Uterus (tissue), 2 donors: Measurements from ENCODE around the gene GBP4.

Experiments used
- CTCF ChIP-seq, 4 experiments: fragments of 200-600 bp in 2 of 4; fragments of 450-650 bp in 2 of 4; sonication (generic) in 2 of 4; IDR thresholded peaks; one replicate each; pipeline ENCODE4 v1.5.1; 2016 to 2019; ENCODE audit warnings: antibody characterized with exemption in 4 of 4, mild to moderate bottlenecking in 2 of 4, moderate library complexity in 1 of 4
- POLR2A ChIP-seq, 2 donors: fragments of 450-650 bp; IDR thresholded peaks; one replicate each; pipeline ENCODE4 v1.6.1; 2016; ENCODE audit warnings: antibody characterized with exemption in 2 of 2, mild to moderate bottlenecking in 1 of 2, moderate library complexity in 1 of 2

- TF ChIP-seq CTCF (IDR thresholded peaks at IDR 0.05) (no peak), POLR2A (IDR thresholded peaks at IDR 0.05) (peak; percentile 24 to 48)
Observed at GRCh38 chr1:89198491-89199072, at the start of gene GBP4.
